ENCODE results near the gene NFKB2.

NFKB2 gene

DNA sequence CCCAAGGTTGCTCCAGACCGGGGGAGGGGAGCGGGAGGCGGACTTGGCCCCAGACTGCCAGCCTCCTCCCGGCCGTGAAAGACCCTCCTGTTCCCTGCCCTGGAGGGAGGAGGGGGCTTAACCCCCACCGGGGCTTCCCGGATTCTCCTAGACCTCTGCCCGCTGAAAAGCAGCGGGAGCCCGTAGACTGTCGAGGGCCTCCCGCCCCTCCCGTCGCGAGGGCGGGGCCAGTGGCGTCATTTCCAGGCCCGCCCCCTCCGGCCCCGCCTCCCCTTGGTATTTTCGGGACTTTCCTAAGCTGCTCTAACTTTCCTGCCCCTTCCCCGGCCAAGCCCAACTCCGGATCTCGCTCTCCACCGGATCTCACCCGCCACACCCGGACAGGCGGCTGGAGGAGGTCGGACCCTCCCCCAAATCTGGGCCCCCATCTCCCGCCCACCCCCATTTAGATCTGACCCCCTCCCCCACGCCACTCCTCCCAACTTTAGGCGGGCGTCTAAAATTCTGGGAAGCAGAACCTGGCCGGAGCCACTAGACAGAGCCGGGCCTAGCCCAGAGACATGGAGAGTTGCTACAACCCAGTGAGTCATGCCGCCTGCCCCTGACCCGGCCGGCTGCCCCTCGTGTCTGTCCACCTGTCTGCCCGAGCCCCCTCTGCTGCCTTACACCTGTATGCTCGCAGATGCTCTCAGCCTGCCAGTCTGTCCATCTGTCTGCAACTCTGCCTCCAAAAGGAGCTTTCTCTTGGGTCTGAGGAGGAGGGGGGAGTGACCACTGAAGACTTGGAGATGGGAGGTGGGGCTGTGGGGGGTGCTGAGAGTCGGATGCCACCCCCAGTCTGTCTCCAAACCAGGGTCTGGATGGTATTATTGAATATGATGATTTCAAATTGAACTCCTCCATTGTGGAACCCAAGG lies at the start of gene NFKB2:
TSS of gene NFKB2 (plus strand) at position 306 of the 917 bp plus-strand sequence. CDS start at position 561, 255 bp downstream.
- peak; percentile 95 for DNase-seq (ENCODE audit: low spot score)

DNA sequence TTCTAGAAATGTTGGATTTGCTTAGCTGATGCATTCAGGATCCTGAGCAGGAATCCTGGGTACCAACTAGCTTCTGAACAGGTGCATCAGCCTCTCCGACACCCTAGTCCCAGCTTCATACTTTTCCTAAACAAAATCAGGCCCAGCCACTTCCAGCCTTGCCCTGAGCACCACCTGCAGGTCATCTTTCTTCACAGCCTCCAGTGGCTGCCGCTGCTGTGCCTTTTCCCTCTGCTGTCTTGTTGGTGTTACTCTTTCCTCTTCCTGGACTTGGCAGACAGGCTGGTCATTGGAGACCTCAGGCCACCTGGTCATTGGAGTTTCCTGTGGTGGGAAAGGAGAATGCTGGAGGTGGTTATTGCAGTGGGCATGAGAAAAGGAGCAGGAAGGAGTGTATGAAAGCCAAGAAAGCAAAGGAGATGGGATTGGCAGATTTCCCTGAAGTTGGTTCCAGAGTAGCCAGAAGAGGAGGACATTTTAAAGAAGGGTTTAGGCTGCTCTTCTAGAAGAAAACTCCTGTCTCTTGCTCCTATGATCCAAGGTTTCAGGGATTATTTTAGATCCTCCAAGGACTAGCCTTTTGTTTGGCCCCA lies 48.2 kb upstream of the NFKB2 start:
- DNase-seq (ENCODE audit: low spot score), result peak; percentile 27

DNA sequence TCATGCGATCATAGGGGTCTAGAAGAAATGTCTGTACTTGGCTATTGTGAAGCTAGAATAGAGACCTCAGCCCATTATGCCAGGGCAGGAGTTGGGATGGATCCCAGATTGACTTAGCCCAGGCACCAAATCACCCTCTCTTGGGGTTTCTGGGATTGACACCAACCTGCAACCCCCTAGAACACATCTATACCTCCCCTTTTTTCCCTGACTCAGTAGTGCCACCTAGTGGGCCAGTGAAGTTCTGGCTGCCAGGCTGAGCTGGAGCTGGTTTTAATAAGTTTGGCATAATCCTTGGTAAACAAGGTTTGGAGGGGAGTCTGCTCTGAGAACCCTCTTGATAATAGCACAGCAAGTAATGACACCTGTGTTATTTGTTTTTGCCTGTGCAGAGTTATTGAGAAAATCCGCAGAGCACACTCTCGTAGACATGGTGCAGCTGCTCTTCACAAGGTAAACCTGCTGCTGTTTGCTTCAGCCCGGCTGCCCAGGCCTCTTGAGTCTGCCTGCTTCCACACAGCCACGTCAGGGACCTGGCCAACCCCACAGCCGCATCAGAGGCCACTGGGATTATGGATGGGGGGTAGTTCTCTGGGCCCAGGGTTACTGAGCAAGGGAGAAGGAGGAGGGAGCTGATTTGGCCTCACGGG lies 43.3 kb upstream of the NFKB2 start:
- DNase-seq (ENCODE audit: low spot score), result peak; percentile 62

DNA sequence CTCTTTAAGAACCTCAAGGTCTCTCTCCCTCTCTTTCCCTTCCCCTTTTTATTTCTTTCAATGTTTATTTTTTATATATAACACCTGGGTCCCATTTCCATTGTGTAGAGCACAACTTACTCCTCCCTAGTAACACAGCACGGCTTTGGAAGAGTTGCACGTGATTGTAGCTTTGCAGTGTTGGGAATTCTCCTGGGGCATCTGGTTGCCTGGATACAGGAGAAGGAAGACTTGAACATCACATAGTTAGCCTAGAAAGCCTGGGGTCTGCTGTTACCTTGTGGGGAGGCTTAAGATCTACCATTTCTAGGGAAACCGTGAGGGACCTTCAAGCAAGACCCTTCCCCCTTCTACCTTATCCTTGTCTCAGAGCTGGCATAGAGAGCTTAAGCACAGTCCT lies 41.1 kb upstream of the NFKB2 start:
- DNase-seq (ENCODE audit: low spot score), result no peak

DNA sequence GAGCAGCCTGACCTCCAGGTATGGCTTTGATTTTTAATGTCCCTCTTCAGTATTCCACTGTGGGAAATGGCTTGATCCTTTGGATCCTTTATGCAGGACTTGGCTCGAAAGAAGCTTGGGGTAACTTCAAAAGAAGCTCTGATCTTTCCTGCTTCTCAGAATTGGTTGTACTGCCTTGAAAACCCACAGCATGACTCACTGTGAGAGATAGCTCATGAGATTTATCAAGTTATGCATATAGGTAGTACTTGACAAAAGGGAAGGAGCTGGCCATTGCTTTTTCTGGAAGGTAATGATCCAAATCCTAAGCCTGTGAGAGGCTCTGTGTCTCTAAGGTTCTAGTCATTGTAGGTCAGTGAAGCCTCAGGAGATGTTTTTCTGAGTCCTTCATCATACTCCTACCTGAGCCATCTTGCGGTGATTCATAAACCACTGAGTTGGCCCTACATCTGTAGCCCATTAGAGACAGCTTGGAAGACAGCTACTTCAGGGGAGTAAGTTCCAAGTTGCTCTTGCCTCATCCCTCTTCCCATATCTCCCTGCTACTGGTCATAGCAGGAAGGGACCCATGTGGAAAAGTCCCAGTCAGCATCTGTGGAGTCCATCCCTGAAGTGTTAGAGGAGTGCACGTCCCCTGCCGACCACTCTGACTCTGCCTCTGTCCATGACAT lies 36.7 kb upstream of the NFKB2 start:
- DNase-seq (ENCODE audit: low spot score), result no peak

DNA sequence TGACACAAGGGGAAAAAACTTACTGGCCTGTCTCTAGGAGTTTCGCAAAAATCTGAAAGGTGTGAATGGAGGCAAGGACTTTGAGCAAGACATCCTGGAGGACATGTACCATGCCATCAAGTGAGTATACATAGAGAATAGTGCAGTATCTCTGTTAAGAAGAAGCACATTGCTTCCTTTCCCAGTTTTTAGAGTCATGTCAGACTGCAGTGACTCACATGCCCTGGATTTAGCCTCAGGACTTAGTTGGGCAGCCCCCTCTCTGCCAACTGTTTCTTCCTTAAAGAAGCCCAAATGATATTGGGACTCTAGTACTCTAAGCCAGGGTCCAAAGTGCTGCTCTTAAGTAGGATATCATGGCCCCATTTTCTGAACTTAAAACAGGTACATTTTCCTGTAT lies 28.1 kb upstream of the NFKB2 start:
- no peak for DNase-seq (ENCODE audit: low spot score)

DNA sequence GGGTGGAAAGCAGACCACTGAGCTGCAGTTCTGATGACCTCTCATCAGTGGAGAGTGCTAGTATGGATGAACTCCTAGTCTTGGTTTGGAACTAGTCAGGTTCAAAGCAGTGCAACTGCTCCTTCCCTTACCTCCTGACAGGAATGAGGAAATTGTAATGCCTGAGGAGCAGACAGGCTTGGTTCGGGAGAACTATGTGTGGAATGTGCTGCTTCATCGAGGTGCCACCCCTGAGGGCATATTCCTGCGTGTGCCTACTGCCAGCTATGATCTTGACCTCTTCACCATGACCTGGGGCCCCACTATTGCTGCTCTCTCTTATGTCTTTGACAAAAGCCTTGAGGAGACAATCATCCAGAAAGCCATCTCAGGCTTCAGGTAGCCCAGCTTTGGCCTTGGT lies 27.4 kb upstream of the NFKB2 start:
- DNase-seq (ENCODE audit: low spot score), result no peak

DNA sequence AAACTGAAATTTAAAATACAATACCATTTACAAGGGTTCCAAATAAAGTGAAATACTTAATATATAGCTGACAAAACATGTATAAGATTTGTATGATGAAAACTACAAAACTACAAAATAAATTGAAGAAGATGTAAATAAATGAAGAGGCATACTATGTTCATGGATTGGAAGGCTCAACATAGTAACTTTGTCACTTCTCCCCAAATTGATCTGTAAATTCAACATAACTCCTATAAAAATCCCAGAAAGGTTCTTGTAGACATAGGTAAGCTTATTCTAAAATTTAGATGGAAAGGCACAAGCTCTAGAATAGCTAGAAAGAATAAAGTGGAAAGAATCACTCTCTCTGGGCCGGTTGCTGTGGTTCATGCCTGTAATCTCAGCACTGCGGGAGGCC lies 24.2 kb upstream of the NFKB2 start:
- no peak for DNase-seq (ENCODE audit: low spot score)

DNA sequence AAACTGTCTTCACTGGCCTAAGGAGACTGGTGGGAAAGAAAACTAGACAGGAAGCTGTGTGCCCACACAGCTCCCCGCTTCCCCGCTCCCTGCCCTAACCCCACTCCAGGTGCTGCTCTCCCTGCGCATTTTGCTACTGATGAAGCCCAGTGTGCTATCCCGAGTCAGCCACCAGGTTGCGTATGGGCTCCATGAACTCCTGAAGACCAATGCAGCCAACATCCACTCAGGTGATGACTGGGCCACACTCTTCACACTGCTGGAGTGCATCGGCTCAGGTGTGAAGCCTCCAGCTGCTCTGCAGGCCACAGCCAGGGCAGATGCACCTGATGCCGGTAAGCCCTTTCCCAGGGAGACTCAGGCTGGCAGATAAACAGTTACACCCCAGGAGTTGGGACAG lies 20.3 kb upstream of the NFKB2 start:
- no peak for DNase-seq (ENCODE audit: low spot score)

DNA sequence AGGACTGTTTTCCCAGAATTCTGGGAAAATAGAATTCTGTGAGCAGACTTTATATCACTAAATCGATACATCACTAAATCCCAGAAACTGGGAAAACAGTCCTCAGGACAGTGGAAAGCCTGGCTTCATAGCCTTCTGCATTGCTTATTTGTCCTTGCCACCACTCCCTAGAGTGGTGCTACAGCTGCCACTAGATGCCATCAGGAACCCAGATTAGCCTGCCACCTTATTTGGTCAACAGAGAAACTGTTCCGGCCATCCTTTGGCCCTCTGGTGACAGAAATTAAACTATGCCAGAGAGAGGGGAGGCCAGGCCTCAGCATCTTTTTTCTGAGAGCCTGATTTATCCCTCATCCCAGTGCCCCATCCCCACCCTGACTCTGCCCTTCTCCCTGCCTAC lies 19.6 kb upstream of the NFKB2 start:
- no peak for DNase-seq (ENCODE audit: low spot score)

DNA sequence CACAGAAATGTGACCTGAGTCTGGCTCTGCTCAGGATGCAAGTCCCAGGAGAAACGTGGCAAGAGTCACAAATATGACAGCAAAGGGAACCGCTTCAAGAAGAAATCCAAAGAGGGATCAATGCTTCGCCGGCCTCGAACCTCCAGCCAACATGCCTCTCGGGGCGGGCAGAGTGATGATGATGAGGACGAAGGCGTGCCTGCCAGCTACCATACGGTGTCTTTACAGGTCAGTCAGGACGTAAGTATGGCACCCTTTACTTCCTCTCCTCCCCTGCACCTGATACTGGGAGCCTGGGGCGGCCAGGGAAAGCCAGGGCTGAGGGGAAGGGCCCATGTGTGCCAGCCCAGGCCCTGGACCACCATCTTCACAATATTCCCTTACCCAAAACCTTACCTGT lies 18.6 kb upstream of the NFKB2 start:
- no peak for DNase-seq (ENCODE audit: low spot score)

DNA sequence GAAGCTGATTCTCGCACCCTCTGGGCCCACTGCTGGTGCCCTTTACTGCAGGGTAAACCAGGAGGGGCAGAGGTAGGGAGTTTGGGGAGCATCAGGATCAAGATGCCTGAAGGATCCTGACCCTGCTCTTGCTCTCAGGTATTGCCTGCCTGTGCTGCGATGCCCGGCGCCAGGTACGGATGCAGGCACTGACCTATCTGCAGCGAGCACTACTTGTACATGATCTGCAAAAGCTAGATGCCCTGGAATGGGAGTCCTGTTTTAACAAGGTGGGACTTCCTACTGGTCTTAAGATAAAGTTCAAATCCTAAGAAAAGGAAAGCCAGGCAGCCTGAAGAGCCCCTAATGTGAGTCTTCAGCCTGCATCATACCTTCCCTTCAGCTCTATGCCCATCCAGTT lies 16.1 kb upstream of the NFKB2 start:
- DNase-seq (ENCODE audit: low spot score), result no peak

DNA sequence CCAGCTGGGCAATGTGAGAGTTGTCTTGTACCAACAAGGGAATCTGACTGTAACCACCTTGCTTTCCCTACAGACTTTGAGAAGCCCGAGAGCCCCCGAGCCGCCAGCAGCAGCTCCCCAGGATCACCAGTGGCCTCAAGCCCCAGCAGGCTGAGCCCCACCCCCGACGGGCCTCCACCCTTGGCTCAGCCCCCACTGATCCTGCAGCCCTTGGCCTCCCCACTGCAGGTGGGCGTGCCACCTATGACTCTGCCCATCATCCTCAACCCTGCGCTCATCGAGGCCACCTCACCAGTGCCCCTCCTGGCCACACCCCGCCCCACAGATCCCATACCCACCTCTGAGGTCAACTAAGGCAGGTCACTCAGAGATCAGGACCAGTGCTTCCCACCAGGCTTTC lies 13.5 kb upstream of the NFKB2 start:
- DNase-seq (ENCODE audit: low spot score), result no peak

DNA sequence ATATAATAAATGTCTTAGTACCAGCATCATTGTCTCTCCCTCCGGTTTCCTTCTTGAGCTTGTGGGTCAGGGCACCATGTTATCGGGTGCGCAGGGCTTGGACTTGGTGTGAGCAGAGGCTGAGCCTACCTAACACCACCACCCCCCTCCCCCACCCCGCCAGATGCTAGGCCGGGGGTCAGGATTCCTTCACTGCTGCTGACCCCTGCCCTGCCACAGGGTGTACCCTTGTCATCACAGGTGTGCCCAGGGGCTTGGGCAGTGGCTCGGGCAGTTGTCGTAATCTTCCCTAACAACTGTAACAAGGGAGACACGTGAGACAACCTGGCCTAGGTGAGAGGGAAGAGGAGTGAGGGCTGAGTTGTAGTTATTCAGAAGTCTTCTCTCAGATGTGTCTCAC lies 12.6 kb upstream of the NFKB2 start:
- no peak for DNase-seq (ENCODE audit: low spot score)

DNA sequence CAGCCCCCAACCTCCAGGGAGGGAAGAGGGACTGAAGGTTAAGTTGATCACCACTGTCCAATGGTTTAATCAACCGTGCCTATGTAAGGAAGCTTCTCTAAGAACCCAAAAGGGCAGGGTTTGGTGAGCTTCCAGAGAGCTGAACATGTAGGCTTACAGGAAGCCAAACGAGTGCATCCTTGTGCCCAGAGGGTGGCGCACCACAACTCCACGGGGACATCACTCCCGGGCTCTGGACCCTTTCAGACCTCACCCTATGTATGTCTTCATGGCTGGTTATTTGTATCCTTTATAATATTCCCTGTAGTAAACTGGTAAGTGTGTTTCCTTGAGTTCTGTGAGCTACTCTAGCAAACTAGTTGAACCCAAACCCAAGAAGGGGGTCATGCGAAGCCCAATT lies 11.5 kb upstream of the NFKB2 start:
- no peak for DNase-seq (ENCODE audit: low spot score)

DNA sequence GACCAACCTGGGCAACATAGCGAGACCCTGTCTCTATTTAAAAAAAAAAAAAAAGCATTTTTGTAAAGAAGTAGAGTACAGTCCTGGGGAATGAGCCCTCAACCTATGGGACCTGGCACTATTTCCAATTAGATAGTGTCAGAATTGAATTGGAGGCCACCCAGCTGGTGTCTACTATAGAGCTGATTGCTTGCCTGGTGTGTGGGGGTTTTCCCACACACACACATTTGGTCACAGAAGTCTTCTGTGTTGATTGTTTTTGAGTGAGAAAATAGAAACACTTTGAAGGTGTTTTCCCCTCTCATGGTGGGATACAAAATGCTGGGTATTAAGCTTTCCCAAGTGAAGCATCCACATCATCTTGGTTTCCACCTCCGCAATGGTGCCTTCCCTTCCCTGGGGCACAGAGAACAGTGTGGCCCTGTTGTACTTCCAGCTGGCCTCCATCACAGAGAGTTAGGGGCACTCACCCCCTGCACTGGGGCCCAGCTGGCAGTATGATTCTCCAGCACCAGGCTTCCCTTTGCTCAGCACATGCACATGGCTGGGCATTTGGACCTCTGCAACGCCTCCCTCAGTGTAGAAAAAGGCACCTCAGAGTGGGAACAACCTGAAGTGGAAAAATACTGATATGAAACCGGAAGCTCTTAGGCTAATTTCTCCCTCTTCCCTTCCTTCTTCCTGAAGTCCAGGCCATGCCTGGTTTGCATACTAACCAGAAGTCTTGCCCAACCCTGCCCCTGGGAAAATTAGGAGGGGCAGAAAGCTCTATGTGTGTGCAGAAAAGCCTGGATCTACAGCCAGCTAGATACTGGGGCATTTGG lies 10.7 kb upstream of the NFKB2 start:
- no peak for DNase-seq (ENCODE audit: low spot score)

DNA sequence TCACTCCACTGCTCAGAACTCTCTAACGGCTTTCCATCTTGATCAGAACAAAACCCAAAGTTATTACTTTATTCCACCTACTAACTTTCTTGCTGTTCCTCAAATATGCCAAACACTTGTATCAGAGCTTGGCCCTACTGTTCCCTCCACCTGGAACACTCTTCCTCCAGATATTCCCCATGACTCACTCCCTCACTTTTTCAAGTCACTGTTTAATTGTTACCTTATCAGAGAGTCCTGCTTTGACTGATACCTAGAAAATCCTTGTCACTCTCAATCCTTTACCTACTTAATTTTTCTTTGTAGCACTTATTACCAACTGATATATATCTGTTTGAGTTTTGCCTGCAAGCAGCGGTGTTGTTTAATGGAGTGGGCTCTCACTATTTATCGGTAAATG lies 5.6 kb upstream of the NFKB2 start:
- no peak for DNase-seq (ENCODE audit: low spot score)

DNA sequence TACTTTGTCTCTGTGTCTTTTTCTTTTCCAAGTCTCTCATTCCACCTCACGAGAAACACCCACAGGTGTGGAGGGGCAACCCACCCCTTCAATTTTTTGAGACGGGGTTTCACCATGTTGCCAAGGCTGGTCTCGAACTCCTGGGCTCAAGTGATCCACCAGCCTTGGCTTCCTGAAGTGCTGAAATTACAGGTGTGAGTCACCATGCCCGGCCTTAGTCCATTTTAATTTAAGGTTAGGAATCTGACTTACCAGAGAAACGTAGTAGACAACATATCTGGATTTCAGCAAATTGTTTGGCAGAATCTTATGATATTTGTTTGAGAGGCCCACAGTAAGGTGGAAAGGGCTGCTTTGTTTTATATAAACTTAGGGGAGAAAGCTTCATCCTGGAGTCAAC lies 3.2 kb upstream of the NFKB2 start:
- no peak for DNase-seq (ENCODE audit: low spot score)

DNA sequence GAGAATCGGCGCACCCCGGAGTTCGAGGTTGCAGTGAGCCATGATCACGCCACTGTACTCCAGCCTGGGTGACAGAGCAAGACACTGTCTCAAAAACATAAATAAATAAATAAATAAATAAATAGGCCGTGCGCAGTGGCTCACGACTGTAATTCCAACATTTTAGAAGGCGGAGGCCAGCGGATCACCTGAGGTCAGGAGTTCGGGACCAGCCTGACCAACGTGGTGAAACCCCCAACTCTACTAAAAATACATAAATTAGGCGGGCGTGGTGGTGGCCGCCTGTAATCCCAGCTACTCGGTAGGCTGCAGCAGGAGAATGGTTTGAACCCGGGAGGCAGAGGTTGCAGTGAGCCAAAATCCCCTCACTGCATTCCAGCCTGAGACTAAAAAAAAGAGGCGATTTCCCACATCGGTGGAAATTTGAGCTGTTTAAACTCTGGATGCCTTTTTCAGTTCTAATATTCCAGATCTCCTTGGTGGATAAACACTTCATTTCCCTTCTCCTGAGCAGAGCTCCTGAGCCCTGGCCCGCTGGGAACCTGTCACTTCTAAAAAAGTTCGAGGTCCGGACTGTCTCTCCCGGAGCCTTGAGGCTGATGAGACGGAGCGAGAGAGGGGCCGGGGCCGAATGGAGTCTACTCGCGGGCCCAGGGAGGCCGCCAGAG lies 2.0 kb upstream of the NFKB2 start:
- DNase-seq (ENCODE audit: low spot score), result no peak

DNA sequence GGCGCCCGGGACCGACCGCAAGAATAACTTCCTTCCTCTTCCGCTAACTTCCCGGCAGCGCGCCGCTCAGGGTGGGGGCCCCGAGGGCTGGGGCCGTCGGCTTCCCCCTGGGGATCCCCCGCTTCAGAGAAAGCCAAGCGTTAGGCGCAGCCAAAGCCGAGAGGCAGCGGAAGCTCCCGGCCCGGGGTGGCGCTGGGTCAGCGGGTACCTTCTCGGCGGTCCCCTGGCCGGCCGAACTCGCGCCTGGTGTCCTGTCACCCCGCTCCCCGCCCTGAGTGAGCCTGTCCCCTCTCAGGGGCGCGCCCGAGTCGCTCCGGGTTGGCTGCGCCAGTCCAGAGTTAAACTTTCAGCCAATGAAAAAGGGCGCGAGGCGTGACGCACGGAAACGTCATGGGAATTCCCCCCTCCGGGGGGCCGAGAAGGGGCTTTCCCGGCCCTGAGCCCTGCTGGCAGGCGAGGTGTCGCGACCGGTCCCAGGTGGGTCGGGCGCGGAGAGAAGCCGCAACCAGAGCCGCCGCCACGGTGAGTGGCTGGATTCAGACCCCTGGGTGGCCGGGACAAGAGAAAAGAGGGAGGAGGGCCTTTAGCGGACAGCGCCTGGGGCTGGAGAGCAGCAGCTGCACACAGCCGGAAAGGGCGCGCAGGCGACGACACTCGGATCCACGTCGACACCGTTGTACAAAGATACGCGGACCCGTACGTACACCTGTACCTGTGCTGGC lies 1.3 kb upstream of the NFKB2 start:
- peak; percentile 96 for DNase-seq (ENCODE audit: low spot score)
